HG02642 (cell line): ENCODE results near the gene CCDC85C.

Source experiments
- ATAC-seq: cut with Tn5 transposase; IDR thresholded peaks from one replicate; pipeline ENCODE4 v1.9.1; 2021; ENCODE audit warnings: mild to moderate bottlenecking; ENCODE audit not compliant: unreplicated experiment, poor library complexity

CCDC85C gene

DNA sequence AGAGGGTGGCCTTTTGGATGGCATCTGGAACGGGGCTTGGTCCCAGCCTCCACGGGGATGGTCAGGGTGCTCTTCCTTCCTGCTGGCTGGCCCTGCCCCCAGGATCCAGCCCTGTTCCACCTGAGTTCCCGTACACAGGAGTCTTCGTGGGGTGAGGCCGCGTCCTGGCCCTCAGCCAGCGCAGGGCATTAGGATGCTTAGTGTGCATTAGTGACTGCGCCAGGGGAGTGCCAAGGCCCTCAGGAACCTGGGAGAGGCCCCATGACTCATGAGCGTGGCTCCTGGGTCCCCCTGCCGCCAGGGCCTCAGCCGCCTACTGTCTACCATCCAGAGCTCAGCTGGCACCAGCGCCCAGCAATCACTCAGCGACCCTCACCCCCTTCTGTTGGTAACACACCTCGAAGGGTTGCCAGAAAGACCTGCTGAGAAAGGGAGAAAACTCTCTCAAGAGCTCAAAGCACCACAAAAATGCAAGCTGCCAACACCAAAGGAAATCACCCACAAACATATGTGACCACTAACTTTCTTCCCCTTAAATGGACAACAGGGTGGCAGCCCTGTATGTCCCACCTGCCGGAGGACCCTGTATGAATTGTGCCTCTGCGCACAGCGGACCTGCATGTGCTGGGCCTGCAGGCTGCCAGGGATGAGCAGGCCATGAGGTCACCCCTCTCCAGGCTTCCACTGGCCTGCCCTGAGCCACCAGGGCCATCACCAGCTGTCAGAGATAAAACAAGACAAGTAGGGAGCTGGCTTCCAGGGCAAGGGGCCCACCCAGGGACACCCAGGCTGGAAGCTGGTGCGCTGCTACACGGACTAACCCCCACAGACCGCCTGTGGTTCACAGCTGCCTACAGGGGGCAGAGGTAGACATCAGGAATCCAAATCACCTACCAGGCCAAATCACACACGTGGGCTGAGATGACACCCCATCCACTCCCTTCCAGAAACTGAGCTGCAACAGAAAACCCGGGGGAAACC lies 28.7 kb downstream of the CCDC85C start:
- ATAC-seq: no peak

DNA sequence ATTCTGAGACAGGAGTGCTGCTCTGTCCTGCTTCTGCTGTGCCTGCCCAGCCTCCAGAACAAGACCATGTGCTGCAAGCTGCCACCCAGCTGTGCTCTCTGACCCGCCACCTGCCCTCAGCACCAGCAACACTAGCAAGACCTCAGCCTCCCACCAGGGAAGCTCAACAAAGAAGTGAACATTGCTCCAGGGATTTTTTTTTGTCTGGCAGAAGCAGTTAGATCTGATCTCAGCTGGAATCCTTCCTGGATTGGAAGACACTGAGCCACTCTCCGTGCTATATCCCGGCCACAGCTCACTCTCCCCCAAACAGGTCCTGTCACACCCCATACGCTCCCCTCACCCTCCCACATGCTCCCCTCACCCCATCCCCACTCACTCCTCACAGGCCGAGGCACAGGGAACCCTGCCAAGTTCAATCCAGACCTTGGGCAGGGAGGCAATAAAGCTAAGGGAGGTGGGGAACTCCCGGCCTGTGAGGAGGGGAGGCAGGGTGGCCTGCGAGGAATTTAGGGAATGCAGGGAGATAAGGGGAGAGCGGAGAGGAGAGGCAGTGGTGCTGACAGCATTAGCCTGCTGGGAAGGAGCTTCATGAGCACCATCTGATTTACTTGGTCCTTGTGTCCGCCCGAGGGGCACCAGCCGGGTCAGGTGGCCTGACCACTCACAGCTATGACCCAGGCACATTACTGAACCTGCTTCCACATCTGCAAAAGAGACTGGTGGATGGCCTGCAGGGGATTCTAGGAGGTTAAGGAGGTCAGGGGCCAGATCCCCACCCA lies 29.7 kb downstream of the CCDC85C start:
- ATAC-seq: no peak

DNA sequence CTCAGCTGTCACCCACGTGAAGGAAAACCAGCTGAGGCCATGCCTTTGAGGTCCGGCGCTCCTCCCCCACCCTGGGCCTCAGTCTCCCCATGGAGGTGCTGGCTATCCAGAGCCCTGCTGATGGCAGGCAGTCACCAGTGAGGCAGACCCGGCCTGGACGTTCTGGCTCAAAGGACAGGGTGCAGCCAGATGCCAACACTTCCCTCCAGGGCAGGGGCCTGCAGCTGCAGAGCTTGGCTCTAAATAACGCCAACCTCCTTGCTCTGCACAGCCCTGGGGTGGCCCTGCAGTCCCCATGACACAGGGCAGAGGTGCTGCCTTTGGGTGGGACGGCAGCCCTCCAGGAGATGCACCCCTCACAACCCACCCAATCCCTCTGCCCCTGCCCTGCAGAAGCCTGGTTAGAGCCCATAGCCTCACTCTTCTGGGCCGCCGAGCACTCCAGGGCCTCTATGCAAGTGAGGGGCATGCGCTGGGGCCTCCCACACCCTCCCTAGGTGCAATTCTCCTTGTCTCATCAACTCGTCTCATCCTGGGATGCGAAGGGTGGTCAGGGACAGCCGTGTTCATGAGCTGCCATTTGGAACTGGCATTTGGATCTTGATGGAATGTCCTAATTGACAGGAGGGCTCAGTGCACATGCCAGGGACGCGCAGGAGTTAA lies 30.4 kb downstream of the CCDC85C start:
- no peak for ATAC-seq

DNA sequence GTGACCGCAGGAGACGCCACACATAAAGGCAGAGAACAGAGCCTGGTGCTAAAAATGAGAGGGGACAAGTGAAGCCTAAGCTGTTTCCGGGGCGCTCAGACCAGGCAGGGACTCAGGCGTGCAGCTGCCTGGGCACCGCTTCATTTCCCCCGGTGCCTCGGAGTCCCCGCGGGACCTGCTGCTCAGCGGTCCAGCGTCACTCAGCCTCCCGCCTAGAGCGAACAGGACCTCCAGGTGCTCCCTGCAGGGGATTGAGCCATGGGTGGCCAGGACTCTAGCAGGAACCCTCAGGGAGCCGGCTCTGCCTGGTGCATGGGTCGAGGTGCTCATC lies 31.0 kb downstream of the CCDC85C start:
- no peak for ATAC-seq

DNA sequence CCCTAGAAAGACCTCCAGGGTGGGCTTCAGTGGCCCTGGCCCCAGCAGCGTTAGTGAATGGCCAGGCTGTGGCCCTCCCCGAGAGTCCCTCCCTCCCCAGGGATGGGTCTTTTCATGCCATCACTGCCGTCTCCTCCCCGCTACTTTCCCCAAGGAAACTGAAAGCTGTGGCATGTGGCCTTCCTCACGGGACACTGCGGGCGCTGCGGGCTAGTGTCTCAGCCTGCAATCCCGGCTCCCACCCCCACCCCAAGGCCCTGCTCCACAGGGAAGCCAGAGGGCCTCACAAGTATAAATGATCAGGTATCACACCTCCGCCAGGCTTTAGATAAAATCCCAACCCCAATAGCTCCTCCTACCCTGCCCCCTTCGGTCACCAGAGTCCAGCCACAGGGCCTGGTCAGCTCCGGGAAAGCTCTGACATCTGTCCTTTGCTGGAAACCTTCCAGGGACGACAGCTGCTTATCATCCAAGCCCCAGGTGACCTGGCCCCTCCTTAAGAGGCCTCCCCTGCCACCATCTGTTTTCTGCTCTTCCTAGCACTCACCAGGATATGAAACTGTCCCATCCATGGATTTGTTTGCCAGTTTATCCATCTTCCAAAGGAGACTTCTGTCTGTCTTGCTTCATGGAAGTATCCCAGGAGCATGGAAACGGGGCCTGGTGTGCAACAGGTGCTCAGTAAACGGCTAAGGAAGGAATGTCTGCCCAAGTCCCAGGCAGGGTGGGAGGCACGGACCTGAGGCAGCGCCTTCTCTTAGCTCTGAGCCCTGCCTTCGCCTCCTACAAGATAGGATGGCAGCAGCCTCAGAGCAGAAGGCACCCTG lies 31.6 kb downstream of the CCDC85C start:
- ATAC-seq: no peak

DNA sequence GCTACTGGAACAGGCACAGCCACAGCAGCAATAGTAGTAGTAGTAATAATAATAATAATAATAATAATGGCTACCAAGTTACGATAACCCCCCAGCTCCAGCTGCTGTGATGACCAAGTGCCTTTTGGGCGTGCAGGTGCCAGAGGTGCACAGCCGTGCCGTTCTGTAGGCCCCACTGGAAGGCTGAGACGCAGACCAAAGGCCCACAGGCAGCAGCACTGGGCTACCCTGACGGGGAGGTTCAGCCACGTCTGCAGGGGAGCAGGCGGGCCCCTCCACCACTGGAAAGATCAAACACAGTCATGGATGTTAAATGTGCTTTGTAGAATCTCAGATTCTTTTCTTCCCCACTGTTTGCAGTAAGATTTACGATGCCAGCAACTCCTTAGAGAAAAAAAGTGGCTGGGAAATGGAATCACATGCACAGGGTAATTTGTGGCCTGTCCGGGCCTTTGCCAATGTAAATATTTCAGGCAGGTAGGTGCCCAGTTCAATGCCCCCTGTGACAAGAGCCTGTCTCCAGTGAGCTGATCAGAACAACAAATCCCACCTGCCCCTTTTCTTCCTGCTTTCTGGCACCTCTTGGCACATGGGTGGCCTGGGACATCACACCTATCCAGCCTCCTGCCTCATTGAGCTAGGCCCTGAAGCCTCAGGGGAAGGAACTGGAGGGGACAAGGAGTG lies 32.6 kb downstream of the CCDC85C start:
- no peak for ATAC-seq

DNA sequence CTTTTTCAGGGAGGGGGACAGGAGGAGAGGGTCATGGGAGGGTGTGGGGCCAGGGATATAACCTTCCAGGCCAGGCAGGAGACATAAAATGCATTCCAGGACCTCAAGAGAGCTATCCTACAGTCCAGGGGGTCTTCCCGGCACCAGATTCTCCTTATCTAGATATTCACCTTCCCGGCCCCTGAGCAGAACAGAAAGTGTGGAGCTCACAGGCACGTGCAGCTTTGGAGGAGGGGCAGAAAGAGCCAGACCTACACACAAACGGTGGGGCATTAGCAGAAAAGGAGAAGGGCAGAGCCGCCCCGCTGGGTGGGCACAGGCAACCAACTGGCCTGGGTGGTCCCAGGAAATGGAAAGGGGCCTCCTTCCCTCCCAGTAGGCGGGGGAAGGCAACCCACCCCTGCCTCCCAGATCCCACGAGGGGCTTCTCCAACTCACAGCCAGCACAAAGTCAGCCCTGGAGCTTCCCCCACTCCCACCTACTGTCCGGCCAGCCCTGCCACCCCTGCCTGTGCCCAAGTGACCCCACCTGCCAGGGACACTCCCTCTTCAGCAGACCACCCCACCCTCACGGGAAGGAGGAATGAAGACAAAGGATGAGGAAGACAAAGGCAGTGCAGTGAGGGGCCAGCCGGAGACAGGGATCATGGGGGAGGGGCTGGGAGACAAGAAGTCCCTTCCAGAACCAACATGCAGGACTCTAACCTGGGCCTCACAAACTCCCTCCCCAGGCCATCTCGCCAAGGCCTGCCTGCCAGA lies 33.3 kb downstream of the CCDC85C start:
- no peak for ATAC-seq

DNA sequence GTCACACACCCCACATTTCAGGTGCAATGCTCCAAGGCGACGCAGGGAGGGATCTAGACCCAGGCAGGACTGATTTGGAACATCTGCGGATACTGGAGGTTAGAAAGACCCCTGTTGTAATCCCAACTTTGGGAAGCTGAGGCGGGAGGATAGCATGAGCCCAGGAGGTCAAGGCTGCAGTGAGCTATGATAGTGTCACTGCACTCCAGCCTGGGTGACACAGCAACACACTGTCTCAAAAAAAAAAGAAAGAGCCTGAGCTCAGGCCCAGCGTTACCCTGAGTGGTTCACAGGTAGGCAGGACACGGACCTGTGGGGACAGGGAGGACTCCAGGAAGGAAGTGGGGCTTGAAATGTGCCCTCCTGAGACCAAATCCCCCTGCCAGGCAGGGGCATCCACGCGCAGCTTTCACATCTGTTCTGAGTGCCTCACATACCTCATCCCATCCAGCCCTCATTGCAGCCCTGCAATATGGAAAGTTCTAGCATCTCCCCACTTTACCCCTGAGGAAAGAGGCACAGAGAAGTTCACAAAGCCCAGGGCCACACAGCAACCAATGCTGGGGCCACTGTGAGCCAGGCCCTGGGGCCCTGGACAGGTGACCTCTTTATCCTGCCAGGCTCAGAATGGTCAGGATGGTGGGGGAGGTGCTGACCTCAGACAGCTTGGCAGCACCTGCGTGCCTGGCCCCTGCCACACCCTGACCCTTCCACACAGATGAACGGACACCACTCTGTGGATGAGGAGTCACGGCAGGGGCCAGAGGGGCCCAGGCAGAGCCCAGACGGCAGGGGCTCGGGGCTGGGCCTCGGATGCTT lies 34.1 kb downstream of the CCDC85C start:
- ATAC-seq: no peak

DNA sequence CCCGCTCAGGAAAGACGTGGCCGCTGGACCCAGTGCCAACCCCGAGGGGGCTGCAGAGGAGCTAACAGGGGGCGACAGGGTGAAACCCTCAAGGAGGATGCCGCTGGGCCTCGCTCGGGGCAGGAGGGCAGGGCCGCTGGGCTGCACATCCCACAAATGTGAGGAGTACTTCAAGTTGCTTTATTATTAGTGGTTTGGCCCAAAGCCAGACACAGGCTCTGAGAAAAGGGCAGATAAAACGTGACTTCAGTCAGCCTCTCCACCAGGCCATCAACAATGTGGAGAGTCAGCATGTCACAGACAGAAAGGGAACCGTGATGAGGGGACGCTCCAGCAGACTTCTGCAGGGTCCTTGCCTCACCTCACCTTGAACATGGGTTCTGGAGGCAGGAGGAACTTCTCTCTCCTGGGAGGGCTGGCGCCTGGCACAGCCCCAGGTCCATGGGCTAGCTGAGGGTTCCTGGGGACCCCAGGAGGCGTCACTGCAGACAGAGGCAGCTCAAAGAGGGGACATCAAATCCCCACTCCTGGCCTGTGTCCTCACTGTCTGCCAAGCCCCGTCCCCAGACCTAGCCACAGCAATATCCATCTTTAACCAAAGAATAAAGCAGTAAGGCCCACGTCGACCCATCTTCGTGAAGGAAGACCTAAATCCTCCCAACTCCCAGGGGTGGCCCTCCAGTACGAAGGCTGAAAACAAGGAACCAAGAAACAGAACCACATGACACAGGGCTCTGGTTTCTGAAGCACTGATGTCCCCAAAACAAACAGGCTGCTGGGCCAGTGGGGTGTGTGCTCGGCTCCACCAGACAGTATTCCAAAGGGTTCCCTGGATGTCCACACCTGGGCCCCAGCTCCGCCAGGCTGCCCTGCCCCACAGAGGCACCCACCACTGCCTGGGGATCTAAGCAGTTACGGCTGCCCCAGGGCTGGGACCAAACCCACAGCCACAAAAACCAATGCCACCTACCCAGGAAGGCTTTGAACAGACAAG lies 35.1 kb downstream of the CCDC85C start:
- ATAC-seq: no peak

DNA sequence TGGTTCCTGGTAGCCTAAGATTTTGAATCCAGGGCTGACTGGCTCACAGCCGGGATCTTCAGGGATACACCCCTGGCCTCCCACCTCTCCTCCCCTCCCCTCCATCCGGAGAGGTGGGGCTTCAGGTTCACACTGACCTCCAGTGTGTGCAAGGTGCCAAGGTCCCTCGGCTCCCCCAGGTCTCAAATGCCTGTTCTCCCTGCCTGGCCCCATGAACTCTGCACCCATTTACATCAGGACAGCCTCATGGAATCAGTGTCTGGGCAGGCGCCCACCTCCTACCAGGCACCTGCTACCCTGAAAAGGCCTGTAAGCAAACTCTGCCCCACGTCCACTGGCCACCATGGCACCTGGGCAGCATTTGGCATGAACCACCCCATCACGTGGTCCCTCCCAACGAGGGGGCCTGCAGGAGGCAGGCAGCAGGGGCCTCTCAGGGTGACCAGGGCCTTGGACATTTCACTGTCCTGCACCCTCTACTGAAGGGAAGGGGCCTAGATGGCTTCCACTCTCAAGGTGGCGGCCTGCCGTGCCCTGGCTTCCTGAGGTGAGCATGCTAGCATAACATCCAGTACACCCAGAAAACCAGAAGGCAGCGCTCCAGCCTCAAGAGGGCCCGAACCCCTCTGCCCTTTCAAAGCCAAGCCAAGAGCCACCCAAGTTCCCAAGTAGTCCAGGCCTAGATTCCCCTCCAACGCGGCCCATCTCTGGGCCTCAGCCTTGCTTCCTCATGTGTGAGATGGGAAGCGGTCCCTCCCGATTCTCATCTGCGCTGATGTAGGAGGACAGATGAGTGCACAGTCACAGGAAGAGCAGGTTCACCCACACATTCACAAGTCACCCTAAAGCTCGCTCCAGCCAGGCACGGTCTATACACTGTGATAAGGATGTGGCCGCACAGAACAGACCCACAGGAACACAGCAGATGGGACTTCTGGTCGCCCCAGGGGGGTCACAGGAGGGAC lies 37.3 kb downstream of the CCDC85C start:
- no peak for ATAC-seq

DNA sequence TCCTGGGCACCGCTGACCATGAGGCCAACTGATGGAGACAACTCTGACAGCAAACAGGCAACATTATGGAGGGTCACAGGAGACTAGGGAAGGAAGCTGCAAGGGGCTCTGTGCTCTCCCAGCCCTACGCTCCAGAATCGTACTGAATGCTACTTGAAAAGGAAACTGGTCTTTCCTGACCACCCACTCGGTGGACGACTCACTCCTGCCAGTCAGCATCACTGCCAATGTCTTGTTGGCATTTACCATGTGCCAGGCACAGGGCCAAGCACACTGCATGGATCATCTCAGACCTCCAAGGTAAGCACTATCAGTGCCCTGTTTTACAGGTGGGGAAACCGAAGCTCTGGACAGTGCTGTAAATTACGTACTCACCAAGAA lies 38.0 kb downstream of the CCDC85C start:
- no peak for ATAC-seq

DNA sequence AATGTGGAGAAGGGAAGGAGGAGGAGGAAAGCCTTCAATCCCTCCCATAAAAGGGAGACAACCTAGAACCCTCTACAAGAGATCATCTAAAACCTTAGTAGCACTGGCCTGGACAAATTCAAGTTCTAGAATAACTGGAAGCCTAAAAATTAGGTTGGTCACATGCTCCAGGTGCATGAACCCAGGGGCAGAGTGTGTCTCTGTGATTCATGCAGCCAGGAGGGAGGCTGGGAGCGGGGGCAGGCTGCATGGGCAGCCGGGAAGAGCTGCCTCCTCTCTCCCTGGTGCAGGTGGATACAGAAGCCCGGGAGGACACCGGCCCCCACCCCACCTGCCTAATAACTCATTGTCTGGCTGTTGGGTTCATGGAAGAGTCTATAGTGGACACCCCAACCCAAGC lies 38.6 kb downstream of the CCDC85C start:
- ATAC-seq: no peak

DNA sequence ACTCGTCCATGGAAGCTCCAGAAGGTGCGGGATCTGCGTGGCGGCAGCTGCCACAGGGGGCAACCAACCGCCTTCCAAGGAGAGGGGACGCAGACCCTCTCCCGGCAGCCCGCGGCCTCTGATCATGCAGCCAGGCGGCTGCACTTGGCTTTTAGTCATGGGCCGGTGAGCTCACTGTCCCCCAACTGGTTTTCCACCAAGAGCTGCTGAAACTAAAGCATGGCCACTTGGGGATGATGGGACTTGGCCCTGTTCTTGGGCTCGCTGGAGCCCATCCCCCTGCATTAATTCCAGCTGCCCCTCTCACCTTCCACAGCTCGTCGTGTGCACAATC lies 39.1 kb downstream of the CCDC85C start:
- ATAC-seq: no peak

DNA sequence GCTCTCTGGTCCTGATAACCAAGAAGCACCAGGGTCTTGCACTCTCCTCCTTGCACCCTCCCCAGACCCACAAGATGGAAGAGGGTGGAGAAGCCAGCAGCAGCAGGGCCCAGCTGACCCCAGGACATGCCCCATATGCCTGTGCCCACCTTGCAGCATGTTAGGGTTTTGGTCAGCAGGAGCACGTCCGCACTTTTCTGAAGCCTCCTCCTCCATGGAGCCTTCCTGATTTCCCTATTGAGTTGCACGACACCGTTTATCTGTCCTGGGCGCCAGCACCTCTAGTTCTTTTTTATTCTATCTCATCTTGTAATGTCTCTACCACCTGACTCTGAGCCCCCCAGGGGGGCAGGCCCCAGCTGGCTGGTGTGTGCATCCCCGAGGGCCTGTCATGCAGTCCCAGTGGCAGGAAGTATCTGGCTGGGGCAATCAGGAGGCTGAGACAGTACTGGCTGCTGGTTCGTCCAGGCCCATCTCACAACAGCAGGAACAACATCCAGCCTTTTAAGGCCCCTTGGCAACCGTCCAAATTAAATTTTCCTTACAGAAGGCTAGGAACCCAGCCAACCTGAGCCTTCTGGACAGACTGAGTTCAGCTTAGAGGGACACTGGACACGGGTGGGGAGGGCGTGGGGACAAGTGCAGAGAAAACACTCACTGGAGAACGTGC lies 39.6 kb downstream of the CCDC85C start:
- no peak for ATAC-seq

DNA sequence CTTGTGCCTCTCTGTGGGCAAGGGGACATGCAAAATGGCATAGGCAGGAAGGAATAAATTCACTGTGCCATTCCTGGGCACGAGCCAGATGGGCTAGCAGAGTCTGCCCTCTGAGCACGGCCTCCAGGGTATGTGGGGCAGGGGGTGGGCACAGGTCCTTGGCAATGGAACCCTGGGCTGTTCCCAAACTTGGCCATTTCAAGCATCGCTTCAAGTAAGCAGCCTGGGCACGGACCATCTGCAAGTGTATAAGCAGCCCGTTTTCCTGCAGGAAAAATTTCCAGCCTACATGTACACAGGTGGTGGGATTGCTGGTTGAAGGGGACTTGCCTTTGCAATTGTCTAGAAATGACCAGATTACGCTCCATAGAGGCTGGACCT lies 40.3 kb downstream of the CCDC85C start:
- ATAC-seq: no peak
